ENCODE measurements around the gene KSR1. TPM values are rescaled to one million over a fixed set of nuclear protein-coding genes. Genes with fewer than 3 reads are reported as not detected.
A peak's percentile ranks its signal among the peaks of the same experiment; 100 is the strongest.
"Not testable (repeated sequence)": the region's sequence is repeated elsewhere in the genome, so short reads cannot be mapped to it uniquely, and the experiment has no call there.

The KSR1 gene
- total RNA-seq, 1 donor: 6.5 TPM

GRCh38 chr17:27646232-27646631, 190.0 kb downstream of the KSR1 start:
- DNase-seq (ENCODE audit: insufficient read length, low spot score, missing footprints): no peak
- H4K20me1 ChIP-seq (ENCODE audit: insufficient read depth, low read length): no peaks in the 10 kb centered on the region
- H3K4me1 ChIP-seq (ENCODE audit: insufficient read depth, low read length): no peaks in the 10 kb centered on the region
- H2AFZ ChIP-seq (ENCODE audit: low read length): no peak overlapping the region
- no peak for TF ChIP-seq CTCF (IDR thresholded peaks at IDR 0.05; ENCODE audit: extremely low read depth, low read depth, low read length)
- H3K36me3 ChIP-seq (ENCODE audit: insufficient read depth, low read length): no peaks in the 10 kb centered on the region
- H3K9me3 ChIP-seq (ENCODE audit: low read depth, low read length): no peaks in the 10 kb centered on the region
- no peaks in the 10 kb centered on the region for H3K79me2 ChIP-seq (ENCODE audit: insufficient read depth, low read length)
- no peak overlapping the region for H3K27ac ChIP-seq (ENCODE audit: low read depth, low read length)
- no peak overlapping the region for H3K4me3 ChIP-seq (ENCODE audit: insufficient read depth, low read length)
- H3K4me2 ChIP-seq (ENCODE audit: insufficient read depth, low read length): no peak overlapping the region
- H3K27me3 ChIP-seq (ENCODE audit: insufficient read depth, low read length): no peaks in the 10 kb centered on the region

DNA sequence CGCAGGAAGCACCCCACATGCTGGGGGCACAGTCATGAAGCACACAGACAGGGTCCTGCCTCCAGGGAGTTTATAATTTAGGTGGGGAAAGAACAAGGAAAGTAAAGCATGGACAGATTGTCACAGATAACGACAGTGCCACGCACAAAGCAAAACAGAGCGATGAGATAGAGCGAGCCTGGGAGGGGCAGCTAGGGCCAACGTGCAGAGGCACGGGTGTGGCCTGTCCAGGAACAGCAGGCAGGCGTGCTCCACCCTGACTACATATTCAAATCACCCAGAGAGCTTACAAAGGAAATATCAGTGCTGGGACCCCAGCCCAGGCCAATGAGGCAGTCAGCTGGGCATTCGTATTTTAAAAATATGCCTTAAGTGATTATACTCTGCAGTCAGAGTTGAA, 191.5 kb downstream of the KSR1 start:
- no peak overlapping the region for H3K4me3 ChIP-seq (ENCODE audit: insufficient read depth, low read length)

DNA sequence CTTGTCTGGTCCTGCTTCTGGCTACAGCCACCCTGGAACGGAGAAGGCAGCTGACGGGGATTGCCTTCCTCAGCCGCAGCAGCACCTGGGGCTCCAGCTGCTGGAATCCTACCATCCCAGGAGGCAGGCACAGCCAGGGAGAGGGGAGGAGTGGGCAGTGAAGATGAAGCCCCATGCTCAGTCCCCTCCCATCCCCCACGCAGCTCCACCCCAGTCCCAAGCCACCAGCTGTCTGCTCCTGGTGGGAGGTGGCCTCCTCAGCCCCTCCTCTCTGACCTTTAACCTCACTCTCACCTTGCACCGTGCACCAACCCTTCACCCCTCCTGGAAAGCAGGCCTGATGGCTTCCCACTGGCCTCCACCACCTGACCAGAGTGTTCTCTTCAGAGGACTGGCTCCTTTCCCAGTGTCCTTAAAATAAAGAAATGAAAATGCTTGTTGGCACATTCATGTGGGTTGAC, 192.9 kb downstream of the KSR1 start:
- not testable (repeated sequence) for H3K79me2 ChIP-seq (ENCODE audit: insufficient read depth, low read length); H3K36me3 ChIP-seq (ENCODE audit: insufficient read depth, low read length); DNase-seq (ENCODE audit: insufficient read length, low spot score, missing footprints); H3K4me1 ChIP-seq (ENCODE audit: insufficient read depth, low read length); H3K9me3 ChIP-seq (ENCODE audit: low read depth, low read length); H4K20me1 ChIP-seq (ENCODE audit: insufficient read depth, low read length); H3K27me3 ChIP-seq (ENCODE audit: insufficient read depth, low read length); H3K4me3 ChIP-seq (ENCODE audit: insufficient read depth, low read length); H2AFZ ChIP-seq (ENCODE audit: low read length); H3K27ac ChIP-seq (ENCODE audit: low read depth, low read length); H3K4me2 ChIP-seq (ENCODE audit: insufficient read depth, low read length)

More for the DNA sequence above, 191.5 kb downstream of the KSR1 start:
- Histone ChIP-seq H3K36me3 (ENCODE audit: insufficient read depth, low read length) (no peaks in the 10 kb centered on the region), H3K27ac (ENCODE audit: low read depth, low read length) (no peak overlapping the region), H3K4me1 (ENCODE audit: insufficient read depth, low read length) (no peaks in the 10 kb centered on the region), H3K4me2 (ENCODE audit: insufficient read depth, low read length) (no peak overlapping the region), H2AFZ (ENCODE audit: low read length) (no peak overlapping the region), H3K9me3 (ENCODE audit: low read depth, low read length) (no peaks in the 10 kb centered on the region), H3K79me2 (ENCODE audit: insufficient read depth, low read length) (no peaks in the 10 kb centered on the region), H3K27me3 (ENCODE audit: insufficient read depth, low read length) (no peaks in the 10 kb centered on the region), H4K20me1 (ENCODE audit: insufficient read depth, low read length) (no peaks in the 10 kb centered on the region)
- no peak for DNase-seq (ENCODE audit: insufficient read length, low spot score, missing footprints)
- no peak for TF ChIP-seq CTCF (IDR thresholded peaks at IDR 0.05; ENCODE audit: extremely low read depth, low read depth, low read length)

GRCh38 chr17:27649929-27650328, 193.7 kb downstream of the KSR1 start:
- no peaks in the 10 kb centered on the region for H3K9me3 ChIP-seq (ENCODE audit: low read depth, low read length)

More at GRCh38 chr17:27649929-27650328, 193.7 kb downstream of the KSR1 start:
- no peak overlapping the region for H3K27ac ChIP-seq (ENCODE audit: low read depth, low read length)
- no peaks in the 10 kb centered on the region for H3K36me3 ChIP-seq (ENCODE audit: insufficient read depth, low read length)
- no peak overlapping the region for H3K4me3 ChIP-seq (ENCODE audit: insufficient read depth, low read length)
- DNase-seq (ENCODE audit: insufficient read length, low spot score, missing footprints): peak; percentile 21
- H3K4me1 ChIP-seq (ENCODE audit: insufficient read depth, low read length): no peaks in the 10 kb centered on the region
- TF ChIP-seq CTCF (IDR thresholded peaks at IDR 0.05; ENCODE audit: extremely low read depth, low read depth, low read length): no peak
- H3K4me2 ChIP-seq (ENCODE audit: insufficient read depth, low read length): no peak overlapping the region
- H4K20me1 ChIP-seq (ENCODE audit: insufficient read depth, low read length): no peaks in the 10 kb centered on the region
- H2AFZ ChIP-seq (ENCODE audit: low read length): no peak overlapping the region
- no peaks in the 10 kb centered on the region for H3K27me3 ChIP-seq (ENCODE audit: insufficient read depth, low read length)
- no peaks in the 10 kb centered on the region for H3K79me2 ChIP-seq (ENCODE audit: insufficient read depth, low read length)

Data from osteoblast (primary cell).